ENCODE data around the gene TM7SF3.

GRCh38 chr12:27012982-27013255, 1.3 kb downstream of the TM7SF3 start:
- TF ChIP-seq ARNTL (CRISPR knock-in tag; IDR thresholded peaks at IDR 0.05; ENCODE audit: borderline replicate concordance, low read depth) (no peak), ZNF8 (CRISPR knock-in tag; IDR thresholded peaks at IDR 0.05) (no peak), ZFP30 (CRISPR knock-in tag; IDR thresholded peaks at IDR 0.05) (no peak), CSRNP3 (CRISPR knock-in tag; IDR thresholded peaks at IDR 0.05) (no peak), TSHZ2 (CRISPR knock-in tag; IDR thresholded peaks at IDR 0.05) (no peak), ESRRG (CRISPR knock-in tag; IDR thresholded peaks at IDR 0.05) (no peak), RARB (CRISPR knock-in tag; IDR thresholded peaks at IDR 0.05) (no peak), ZFP3 (CRISPR knock-in tag; IDR thresholded peaks at IDR 0.05) (no peak), OSR1 (CRISPR knock-in tag; IDR thresholded peaks at IDR 0.05) (no peak), ZC3H10 (CRISPR knock-in tag; IDR thresholded peaks at IDR 0.05) (no peak), GLIS3 (CRISPR knock-in tag; IDR thresholded peaks at IDR 0.05) (no peak), BACH2 (CRISPR knock-in tag; IDR thresholded peaks at IDR 0.05; ENCODE audit: borderline replicate concordance) (no peak), PATZ1 (CRISPR knock-in tag; IDR thresholded peaks at IDR 0.05; ENCODE audit: borderline replicate concordance) (no peak), TOX (CRISPR knock-in tag; IDR thresholded peaks at IDR 0.05; ENCODE audit: borderline replicate concordance) (no peak)
